ENCODE measurements around the gene CDH26. TPM values are rescaled to one million over a fixed set of nuclear protein-coding genes. Genes with fewer than 3 reads are reported as not detected.

Gene CDH26
- total and polyA plus RNA-seq, 2 of the 13 experiments (the other 11 are each of a cell fraction or from before 2014, with no cell fraction given), result 0.40 to 1.1 TPM

GRCh38 chr20:59997896-59998295 is 39.7 kb downstream of the CDH26 start:
- H3K27ac ChIP-seq (ENCODE audit: extremely low read length, insufficient read depth, low read length), result no peak overlapping the region
- no peaks in the 10 kb centered on the region; a peak in 2 of 5 replicates for H3K27me3 ChIP-seq (ENCODE audit: control insufficient read depth in 1 of 2, insufficient read depth in 2 of 2, low read length in 2 of 2)
- FAIRE-seq (no peak), DNase-seq (ENCODE audit: low spot score) (no peak), ATAC-seq (no peak)
- no peak overlapping the region for H2AFZ ChIP-seq (ENCODE audit: low read length)
- ChIA-PET CTCF (ENCODE audit: low intra/inter-chr PET ratio, low total read pairs) (no interaction called here), POLR2A (no interaction called here)
- 7% methylated on average over 2 of the region's 2 CpGs for WGBS (ENCODE audit: low lambda C conversion rate)
- H4K20me1 ChIP-seq (ENCODE audit: insufficient read depth, low read length), result no peaks in the 10 kb centered on the region
- H3K9me3 ChIP-seq (ENCODE audit: low read length), result no peaks in the 10 kb centered on the region
- in situ Hi-C loops (cut with HindIII; ENCODE audit: extremely low pct_ligation_motif_present, low pct_unique_long_range_greater_than_20kb) (no loop called here), intact Hi-C loops (cut with micrococcal nuclease; ENCODE audit: unreplicated experiment) (no loop called here)
- no peaks in the 10 kb centered on the region for H3K4me1 ChIP-seq (ENCODE audit: insufficient read depth, low read length)
- no TSS peak for BruUV-seq (replicated peaks)
- H3K36me3 ChIP-seq (replicated peaks in 1 of 2; ENCODE audit: control insufficient read depth in 1 of 2, insufficient read depth in 2 of 2, low read length in 2 of 2), result no peaks in the 10 kb centered on the region
- H3K79me2 ChIP-seq (ENCODE audit: insufficient read depth, low read length), result no peaks in the 10 kb centered on the region
- no peak overlapping the region for H3K9ac ChIP-seq (ENCODE audit: insufficient read depth, low read depth, low read length)
- H3K4me2 ChIP-seq (ENCODE audit: low read depth, low read length), result no peak overlapping the region
- H3K4me3 ChIP-seq (replicated peaks in 1 of 3; ENCODE audit: insufficient read depth in 1 of 3, low read depth in 2 of 3, low read length in 3 of 3), result no peak overlapping the region
- TF ChIP-seq, protein P1, sequence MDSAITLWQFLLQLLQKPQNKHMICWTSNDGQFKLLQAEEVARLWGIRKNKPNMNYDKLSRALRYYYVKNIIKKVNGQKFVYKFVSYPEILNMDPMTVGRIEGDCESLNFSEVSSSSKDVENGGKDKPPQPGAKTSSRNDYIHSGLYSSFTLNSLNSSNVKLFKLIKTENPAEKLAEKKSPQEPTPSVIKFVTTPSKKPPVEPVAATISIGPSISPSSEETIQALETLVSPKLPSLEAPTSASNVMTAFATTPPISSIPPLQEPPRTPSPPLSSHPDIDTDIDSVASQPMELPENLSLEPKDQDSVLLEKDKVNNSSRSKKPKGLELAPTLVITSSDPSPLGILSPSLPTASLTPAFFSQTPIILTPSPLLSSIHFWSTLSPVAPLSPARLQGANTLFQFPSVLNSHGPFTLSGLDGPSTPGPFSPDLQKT (CRISPR knock-in tag; IDR thresholded peaks at IDR 0.05; ENCODE audit: borderline replicate concordance), result no peak
- TF ChIP-seq PRPF4 (IDR thresholded peaks at IDR 0.05; ENCODE audit: low read depth, low read length, poor library complexity, severe bottlenecking) (no peak), LCORL (IDR thresholded peaks at IDR 0.05) (no peak), LCORL (CRISPR knock-in tag; IDR thresholded peaks at IDR 0.05) (no peak), ZNF33A (CRISPR knock-in tag; IDR thresholded peaks at IDR 0.05; ENCODE audit: borderline replicate concordance) (no peak), ASH2L (IDR thresholded peaks at IDR 0.05; ENCODE audit: insufficient read length, low read depth, low read length) (no peak), HHEX (CRISPR knock-in tag; IDR thresholded peaks at IDR 0.05) (no peak), FOXO1 (CRISPR knock-in tag; IDR thresholded peaks at IDR 0.05) (no peak), ZNF317 (CRISPR knock-in tag; IDR thresholded peaks at IDR 0.05) (no peak), ZNF788 (CRISPR knock-in tag; IDR thresholded peaks at IDR 0.05; ENCODE audit: borderline replicate concordance) (no peak), GRHL1 (CRISPR knock-in tag; conservative IDR thresholded peaks at IDR 0.05) (no peak), ZNF557 (CRISPR knock-in tag; IDR thresholded peaks at IDR 0.05) (no peak), PRDM4 (CRISPR knock-in tag; IDR thresholded peaks at IDR 0.05; ENCODE audit: borderline replicate concordance) (no peak), YEATS4 (CRISPR knock-in tag; IDR thresholded peaks at IDR 0.05; ENCODE audit: borderline replicate concordance) (no peak), ZFP1 (CRISPR knock-in tag; IDR thresholded peaks at IDR 0.05) (no peak), CAMTA2 (CRISPR knock-in tag; IDR thresholded peaks at IDR 0.05; ENCODE audit: borderline replicate concordance) (no peak), ZNF629 (CRISPR knock-in tag; conservative IDR thresholded peaks at IDR 0.05) (no peak)
- TF ChIP-seq, protein P2, sequence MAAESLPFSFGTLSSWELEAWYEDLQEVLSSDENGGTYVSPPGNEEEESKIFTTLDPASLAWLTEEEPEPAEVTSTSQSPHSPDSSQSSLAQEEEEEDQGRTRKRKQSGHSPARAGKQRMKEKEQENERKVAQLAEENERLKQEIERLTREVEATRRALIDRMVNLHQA (CRISPR knock-in tag; IDR thresholded peaks at IDR 0.05), result no peak
- TF ChIP-seq, protein P3, sequence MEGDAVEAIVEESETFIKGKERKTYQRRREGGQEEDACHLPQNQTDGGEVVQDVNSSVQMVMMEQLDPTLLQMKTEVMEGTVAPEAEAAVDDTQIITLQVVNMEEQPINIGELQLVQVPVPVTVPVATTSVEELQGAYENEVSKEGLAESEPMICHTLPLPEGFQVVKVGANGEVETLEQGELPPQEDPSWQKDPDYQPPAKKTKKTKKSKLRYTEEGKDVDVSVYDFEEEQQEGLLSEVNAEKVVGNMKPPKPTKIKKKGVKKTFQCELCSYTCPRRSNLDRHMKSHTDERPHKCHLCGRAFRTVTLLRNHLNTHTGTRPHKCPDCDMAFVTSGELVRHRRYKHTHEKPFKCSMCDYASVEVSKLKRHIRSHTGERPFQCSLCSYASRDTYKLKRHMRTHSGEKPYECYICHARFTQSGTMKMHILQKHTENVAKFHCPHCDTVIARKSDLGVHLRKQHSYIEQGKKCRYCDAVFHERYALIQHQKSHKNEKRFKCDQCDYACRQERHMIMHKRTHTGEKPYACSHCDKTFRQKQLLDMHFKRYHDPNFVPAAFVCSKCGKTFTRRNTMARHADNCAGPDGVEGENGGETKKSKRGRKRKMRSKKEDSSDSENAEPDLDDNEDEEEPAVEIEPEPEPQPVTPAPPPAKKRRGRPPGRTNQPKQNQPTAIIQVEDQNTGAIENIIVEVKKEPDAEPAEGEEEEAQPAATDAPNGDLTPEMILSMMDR (CRISPR knock-in tag; IDR thresholded peaks at IDR 0.05), result no peak

Measured in HepG2 (cell line).